K562 (cell line): Measurements from ENCODE around the gene IGSF8. TPM values are rescaled to one million over a fixed set of nuclear protein-coding genes. Genes with fewer than 3 reads are reported as not detected.

ENCODE experiments used
- ATAC-seq: fragments of 200-7000 bp; cut with Tn5 transposase; 3 replicates; pipeline ENCODE4 v1.9.1; 2020; ENCODE audit warnings: moderate library complexity
- BruUV-seq: library from RNA; stranded (reverse); fragments of 400-500 nt; replicated peaks from 2 replicates; lab custom pipeline; 2021; lab: Mats Ljungman, UMichigan
- CTCF ChIA-PET: fragments of 300-600 bp; formaldehyde crosslinking; extraction: SDS; loops from one replicate; lab custom pipeline; 2021; ENCODE audit warnings: low intra/inter-chr PET ratio; lab: Yijun Ruan, JAX
- POLR2A ChIA-PET: fragments of 300-600, 350-650 bp; sonication (Branson Sonifier 250); formaldehyde crosslinking; extraction: SDS; loops from one replicate; lab custom pipeline; 2021; ENCODE audit warnings: antibody characterized with exemption, inconsistent platforms; lab: Yijun Ruan, JAX
- DNase-seq, 4 experiments: peaks; one replicate each; pipeline versions ENCODE4 v3.0.0 to v3.0.0-alpha.2; 2011 to 2018; ENCODE audit warnings: low spot score in 3 of 4, mixed read lengths in 3 of 4; ENCODE audit errors: extremely low read depth in 1 of 4
- FAIRE-seq: peaks from 2 replicates; lab custom pipeline; 2011; peaks lifted over from hg19 to GRCh38; lab: Jason Lieb, UNC
- H2AFZ ChIP-seq: 2 replicates; pipeline ENCODE4 v1.6.0; 2011; ENCODE audit warnings: low read depth, low read length, control low read depth, inconsistent platforms
- H3K27ac ChIP-seq: fragments of 200-600 bp; 3 replicates; pipeline ENCODE4 v1.8.0; 2011; ENCODE audit warnings: low read depth, mild to moderate bottlenecking, control low read depth, inconsistent platforms, low read length, moderate library complexity, mixed read lengths; ENCODE audit errors: extremely low read depth
- H3K27me3 ChIP-seq, 2 experiments: fragments of 300-600 bp in 1 of 2; 2 replicates in 1 of 2; 3 replicates in 1 of 2; pipeline versions ENCODE4 v1.6.0 to v1.8.0; 2011; ENCODE audit warnings: inconsistent platforms in 2 of 2, low read length in 2 of 2, mild to moderate bottlenecking in 1 of 2, mixed read lengths in 1 of 2, moderate library complexity in 1 of 2; ENCODE audit not compliant: control insufficient read depth in 2 of 2, insufficient read depth in 2 of 2
- H3K36me3 ChIP-seq: fragments of 300-600 bp; 3 replicates; pipeline ENCODE4 v1.8.0; 2011; ENCODE audit warnings: mild to moderate bottlenecking, low read length, inconsistent platforms; ENCODE audit not compliant: control insufficient read depth, insufficient read depth
- H3K4me1 ChIP-seq, 2 experiments: fragments of 200-600 bp in 1 of 2; replicated peaks in 1 of 2; 2 replicates in 1 of 2; 3 replicates in 1 of 2; pipeline versions ENCODE4 v1.5.1 to v1.8.0; 2011; ENCODE audit warnings: inconsistent platforms in 2 of 2, low read length in 2 of 2, mild to moderate bottlenecking in 1 of 2, mixed read lengths in 1 of 2, moderate library complexity in 1 of 2; ENCODE audit not compliant: control insufficient read depth in 2 of 2, insufficient read depth in 2 of 2
- H3K4me2 ChIP-seq: 2 replicates; pipeline ENCODE4 v1.6.1; 2011; ENCODE audit warnings: low read length, control low read depth, inconsistent platforms, mixed read lengths; ENCODE audit not compliant: insufficient read depth
- H3K4me3 ChIP-seq: fragments of 200-600 bp; sonication (generic), shearing (Covaris generic); 2 replicates; pipeline ENCODE4 v1.5.1; 2016; ENCODE audit warnings: control low read depth, inconsistent platforms
- H3K79me2 ChIP-seq: fragments of 200-600 bp; 3 replicates; pipeline ENCODE4 v1.8.0; 2011; ENCODE audit warnings: low read length, inconsistent platforms; ENCODE audit not compliant: control insufficient read depth, insufficient read depth
- H3K9ac ChIP-seq, 2 experiments: 2 replicates each; pipeline versions ENCODE4 v1.6.0 to v1.6.1; 2011; ENCODE audit warnings: low read depth in 2 of 2, low read length in 2 of 2, control low read depth in 1 of 2, inconsistent platforms in 1 of 2, mild to moderate bottlenecking in 1 of 2, mixed read lengths in 1 of 2; ENCODE audit not compliant: insufficient read depth in 1 of 2
- H3K9me1 ChIP-seq: one replicate; pipeline ENCODE4 v1.6.0; 2011; ENCODE audit warnings: inconsistent platforms, mild to moderate bottlenecking, low read length, moderate library complexity; ENCODE audit not compliant: control insufficient read depth, insufficient read depth
- H3K9me3 ChIP-seq: replicated peaks from 2 replicates; pipeline ENCODE4 v1.5.1; 2011; ENCODE audit warnings: low read depth, low read length, inconsistent platforms; ENCODE audit not compliant: control insufficient read depth, insufficient read depth
- H4K20me1 ChIP-seq: replicated peaks from 2 replicates; pipeline ENCODE4 v1.6.1; 2011; ENCODE audit warnings: low read length, inconsistent platforms, mixed read lengths; ENCODE audit not compliant: control insufficient read depth, insufficient read depth
- CBFA2T3 ChIP-seq: fragments of 450-650 bp; IDR thresholded peaks from 2 replicates; pipeline ENCODE4 v1.6.1; 2017
- CC2D1A ChIP-seq: fragments of 450-650 bp; IDR thresholded peaks from 2 replicates; pipeline ENCODE4 v1.6.1; 2017; ENCODE audit warnings: mild to moderate bottlenecking
- CREB1 ChIP-seq, 2 experiments: sonication (generic) in 1 of 2; formaldehyde crosslinking in 1 of 2; IDR thresholded peaks; 2 replicates each; pipeline versions ENCODE4 v1.6.1 to v1.8.0; 2012 to 2022; ENCODE audit warnings: inconsistent platforms in 1 of 2, mild to moderate bottlenecking in 1 of 2, missing genetic modification reagents in 1 of 2, moderate library complexity in 1 of 2
- KLF1 ChIP-seq: fragments of 450-650 bp; IDR thresholded peaks from 2 replicates; pipeline ENCODE4 v1.6.1; 2016; ENCODE audit warnings: missing genetic modification characterization, missing compliant biosample characterization
- MAZ ChIP-seq, 2 experiments: fragments of 450-650 bp in 1 of 2; sonication (generic) in 1 of 2; formaldehyde crosslinking; IDR thresholded peaks in 1 of 2; conservative IDR thresholded peaks in 1 of 2; 2 replicates each; pipeline versions ENCODE4 v1.4.0 to v1.5.0; 2020; ENCODE audit warnings: mild to moderate bottlenecking in 1 of 2, missing genetic modification reagents in 1 of 2
- SMAD1 ChIP-seq: fragments of 150-350 bp; IDR thresholded peaks from 2 replicates; pipeline ENCODE4 v1.6.1; 2014; ENCODE audit warnings: low read length, low read depth; ENCODE audit not compliant: partially characterized antibody
- ZNF707 ChIP-seq: fragments of 250-450 bp; sonication (Bioruptor Pico); conservative IDR thresholded peaks from 2 replicates; pipeline ENCODE4 v1.8.0; 2022; ENCODE audit warnings: inconsistent platforms, mild to moderate bottlenecking, moderate library complexity
- ZNF79 ChIP-seq: fragments of 250-450 bp; sonication (Bioruptor Pico); IDR thresholded peaks from 2 replicates; pipeline ENCODE4 v1.4.0; 2020; ENCODE audit warnings: low read depth, mild to moderate bottlenecking, moderate library complexity
- WGBS: fragments of 100-300 bp; shearing (Covaris generic); methylation state at CpG from one replicate; pipeline ENCODE4 v1.1.6; 2016; ENCODE audit warnings: low coverage, mixed read lengths; ENCODE audit not compliant: insufficient coverage; ENCODE audit errors: missing lambda C conversion rate; 5-methylcytosine and 5-hydroxymethylcytosine counted together
- in situ Hi-C: fragments of 300-500 bp; cut with MboI; formaldehyde crosslinking; loops from 4 replicates; pipeline ENCODE4 v1.15.0; 2018; ENCODE audit warnings: inconsistent platforms, mixed read lengths
- intact Hi-C: fragments of 100-400 bp; cut with micrococcal nuclease; formaldehyde crosslinking; loops from 2 replicates; pipeline ENCODE4 v1.14.2; 2022
- polyA plus RNA-seq, 8 experiments: library from polyadenylated mRNA; depleted of rRNA in 4 of 8; stranded (reverse) in 5 of 8; unstranded in 3 of 8; fragments of >200 nt; fragmentation: Nextera tagmentation in 2 of 8; fragmentation: Illumina TruSeq in 1 of 8; extraction: Ambion mirVana in 2 of 8; extraction: Trizol in 1 of 8; gene quantifications; 2 replicates each; pipeline versions ENCODE4 v1.2.1 to v1.2.3, GENCODE V29; 2011 to 2014; ENCODE audit warnings: inconsistent platforms in 1 of 8, missing spikeins in 1 of 8
- total RNA-seq, 7 experiments: library from RNA; depleted of rRNA in 6 of 7; stranded (reverse); fragments of >200 nt in 6 of 7; fragmentation: Illumina TruSeq in 2 of 7; extraction: Trizol in 2 of 7; gene quantifications; 2 replicates each; pipeline versions ENCODE4 v1.2.1 to v1.2.3, GENCODE V29; 2011 to 2021; ENCODE audit warnings: low replicate concordance in 1 of 7
- TF ChIP-seq, protein P1 (sequence below): fragments of 250-450 bp; sonication (Bioruptor Pico); IDR thresholded peaks from 2 replicates; pipeline ENCODE4 v1.8.0; 2021; ENCODE audit warnings: mild to moderate bottlenecking, moderate library complexity
- TF ChIP-seq, protein P2 (sequence below): fragments of 250-450 bp; sonication (Bioruptor Pico); IDR thresholded peaks from 2 replicates; pipeline ENCODE4 v1.5.0; 2021; ENCODE audit warnings: mild to moderate bottlenecking, moderate library complexity
- TF ChIP-seq, protein P3 (sequence below), 3 experiments: fragments of 200-800 bp in 1 of 3; sonication (Bioruptor generic) in 1 of 3; sonication (generic) in 1 of 3; formaldehyde crosslinking in 1 of 3; IDR thresholded peaks; 2 replicates each; pipeline versions ENCODE4 v1.6.1 to v1.8.0; 2016 to 2022; ENCODE audit warnings: mild to moderate bottlenecking in 2 of 3, missing compliant biosample characterization in 2 of 3, missing genetic modification characterization in 2 of 3, missing genetic modification reagents in 1 of 3
- TF ChIP-seq, protein P4 (sequence below): fragments of 250-450 bp; sonication (Bioruptor Pico); IDR thresholded peaks from 2 replicates; pipeline ENCODE4 v1.9.0; 2021; ENCODE audit warnings: mild to moderate bottlenecking

Gene IGSF8
- total and polyA plus RNA-seq, 9 of the 15 experiments (the other 6 are each of a cell fraction or from before 2014, with no cell fraction given), result 0.32 to 11.7 (median 3.2) TPM

DNA sequence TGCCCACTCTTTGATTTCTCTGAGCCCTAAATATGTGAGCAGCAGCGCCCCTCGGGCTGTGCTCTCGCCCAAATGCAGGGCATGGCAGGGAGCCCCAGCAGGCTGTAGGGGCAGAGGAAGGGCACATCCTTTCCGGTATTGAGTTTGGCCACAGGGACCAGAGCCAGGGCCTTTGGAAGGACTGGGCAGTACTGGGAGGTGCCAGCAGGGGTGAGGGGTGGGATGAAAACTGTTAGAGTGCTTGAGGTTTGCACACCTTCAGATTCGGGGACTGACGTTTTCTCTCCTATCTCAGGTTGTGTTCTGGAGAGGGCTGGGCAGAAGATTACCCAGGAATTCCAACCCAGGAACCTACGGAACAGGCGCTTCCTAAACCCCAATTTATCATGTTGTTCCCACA is 15.0 kb upstream of the IGSF8 start:
- FAIRE-seq, result no peak

More for the DNA sequence above, 15.0 kb upstream of the IGSF8 start:
- POLR2A ChIA-PET, result interaction anchor here (0.5 kb wide), 1 partner anchor 297 kb away, joined by 3 read pairs; no protein-coding TSS in a partner anchor
- H3K79me2 ChIP-seq, result no peaks in the 10 kb centered on the region
- BruUV-seq, result no TSS peak
- H3K4me3 ChIP-seq, result no peak overlapping the region
- no peak for TF ChIP-seq CREB1 (IDR thresholded peaks at IDR 0.05)
- no peak for TF ChIP-seq CREB1 (CRISPR knock-in tag; IDR thresholded peaks at IDR 0.05)
- no peak for TF ChIP-seq CC2D1A
- TF ChIP-seq, protein P1, sequence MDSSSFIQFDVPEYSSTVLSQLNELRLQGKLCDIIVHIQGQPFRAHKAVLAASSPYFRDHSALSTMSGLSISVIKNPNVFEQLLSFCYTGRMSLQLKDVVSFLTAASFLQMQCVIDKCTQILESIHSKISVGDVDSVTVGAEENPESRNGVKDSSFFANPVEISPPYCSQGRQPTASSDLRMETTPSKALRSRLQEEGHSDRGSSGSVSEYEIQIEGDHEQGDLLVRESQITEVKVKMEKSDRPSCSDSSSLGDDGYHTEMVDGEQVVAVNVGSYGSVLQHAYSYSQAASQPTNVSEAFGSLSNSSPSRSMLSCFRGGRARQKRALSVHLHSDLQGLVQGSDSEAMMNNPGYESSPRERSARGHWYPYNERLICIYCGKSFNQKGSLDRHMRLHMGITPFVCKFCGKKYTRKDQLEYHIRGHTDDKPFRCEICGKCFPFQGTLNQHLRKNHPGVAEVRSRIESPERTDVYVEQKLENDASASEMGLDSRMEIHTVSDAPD, result no peak
- TF ChIP-seq CBFA2T3, result no peak
- TF ChIP-seq, protein P2, sequence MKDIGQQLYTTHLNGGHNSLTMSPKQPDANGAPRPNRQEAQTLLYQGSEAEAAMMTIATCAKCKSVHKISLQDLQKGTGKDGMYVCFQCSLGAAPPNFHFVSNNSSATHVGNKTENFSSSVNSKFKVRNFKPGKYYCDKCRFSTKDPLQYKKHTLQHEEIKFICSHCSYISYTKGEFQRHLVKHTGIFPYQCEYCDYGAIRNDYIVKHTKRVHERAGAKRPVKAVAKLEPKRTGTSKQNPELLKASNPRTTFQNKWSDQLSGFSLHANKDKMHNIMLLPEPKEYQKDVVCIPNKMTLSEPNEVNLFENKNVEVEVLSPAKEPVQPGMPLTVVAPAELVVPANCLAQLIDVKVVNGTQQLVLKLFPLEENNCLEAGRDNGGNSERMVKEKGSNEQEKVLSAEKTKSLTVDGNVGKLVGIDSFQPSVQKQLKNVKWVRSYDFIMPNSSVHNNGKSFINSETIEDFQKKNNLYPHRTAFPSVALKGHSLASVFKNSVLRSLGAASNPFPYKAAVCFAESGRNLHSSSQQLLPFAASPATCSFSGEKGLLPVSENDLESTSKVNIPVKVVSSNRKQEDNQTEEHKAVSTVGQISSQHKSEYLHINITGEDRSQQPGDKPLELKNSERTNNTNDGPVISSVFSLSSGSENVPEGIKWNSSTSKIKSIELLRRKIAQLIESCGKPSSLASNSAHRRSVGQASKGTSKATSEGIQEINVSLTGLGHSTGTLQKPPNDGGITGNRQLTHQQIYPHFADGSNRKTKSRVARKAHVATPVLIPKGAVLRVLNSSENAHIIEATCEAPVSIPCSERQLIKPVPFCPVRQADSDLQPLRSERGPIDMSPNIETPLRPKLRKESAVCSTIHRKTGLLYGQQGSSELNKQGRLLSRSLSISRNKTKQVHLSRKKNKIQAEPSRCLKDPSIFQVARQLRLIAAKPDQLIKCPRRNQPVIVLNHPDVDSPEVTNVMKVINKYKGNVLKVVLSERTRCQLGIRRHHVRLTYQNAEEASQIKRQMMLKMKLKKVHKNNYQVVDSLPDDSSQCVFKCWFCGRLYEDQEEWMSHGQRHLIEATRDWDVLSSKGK (CRISPR knock-in tag), result no peak
- no peak for TF ChIP-seq KLF1 (tag)
- TF ChIP-seq MAZ (CRISPR knock-in tag; conservative IDR thresholded peaks at IDR 0.05 in 1 of 2, IDR thresholded peaks at IDR 0.05 in 1 of 2), result no peak
- TF ChIP-seq SMAD1, result no peak
- TF ChIP-seq, protein P3, sequence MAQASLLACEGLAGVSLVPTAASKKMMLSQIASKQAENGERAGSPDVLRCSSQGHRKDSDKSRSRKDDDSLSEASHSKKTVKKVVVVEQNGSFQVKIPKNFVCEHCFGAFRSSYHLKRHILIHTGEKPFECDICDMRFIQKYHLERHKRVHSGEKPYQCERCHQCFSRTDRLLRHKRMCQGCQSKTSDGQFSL (CRISPR knock-in tag; IDR thresholded peaks at IDR 0.05), result no peak
- TF ChIP-seq, protein P3 (tag; IDR thresholded peaks at IDR 0.05), result no peak
- no peak for TF ChIP-seq ZNF707 (CRISPR knock-in tag)
- TF ChIP-seq ZNF79 (CRISPR knock-in tag), result no peak
- TF ChIP-seq, protein P4, sequence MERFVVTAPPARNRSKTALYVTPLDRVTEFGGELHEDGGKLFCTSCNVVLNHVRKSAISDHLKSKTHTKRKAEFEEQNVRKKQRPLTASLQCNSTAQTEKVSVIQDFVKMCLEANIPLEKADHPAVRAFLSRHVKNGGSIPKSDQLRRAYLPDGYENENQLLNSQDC (CRISPR knock-in tag), result no peak
- H3K36me3 ChIP-seq, result no peaks in the 10 kb centered on the region
- H3K9me3 ChIP-seq, result no peaks in the 10 kb centered on the region
- peaks cover 23 to 71% of the 10 kb centered on the region in 2 experiments; a peak in 4 of 5 replicates for H3K27me3 ChIP-seq
- DNase-seq (no peak), ATAC-seq (no peak; the same call in 2 of the 3 replicates)
- H2AFZ ChIP-seq, result no peak overlapping the region
- intact Hi-C loops, result no loop called here
- H4K20me1 ChIP-seq, result no peaks in the 10 kb centered on the region
- H3K9ac ChIP-seq, result no peak overlapping the region
- 7% methylated on average over 8 of the region's 8 CpGs for WGBS
- no peak overlapping the region for H3K27ac ChIP-seq
- H3K4me1 ChIP-seq, result no peaks in the 10 kb centered on the region
- in situ Hi-C loops, result no loop called here
- no peaks in the 10 kb centered on the region for H3K9me1 ChIP-seq
- CTCF ChIA-PET, result no interaction called here
- no peak overlapping the region for H3K4me2 ChIP-seq
